GM20000 (cell line): ENCODE measurements around the gene SHANK1.
"Not testable (repeated sequence)": the region's sequence is repeated elsewhere in the genome, so short reads cannot be mapped to it uniquely, and the experiment has no call there.

ENCODE experiments used
- DNase-seq: peaks from one replicate; pipeline ENCODE4 v3.0.0; 2012; ENCODE audit warnings: low spot score
- TF ChIP-seq, protein P1 (sequence below): IDR thresholded peaks from 2 replicates; pipeline ENCODE4 v1.5.1; 2012; ENCODE audit warnings: mild to moderate bottlenecking, control low read depth; ENCODE audit errors: extremely low read depth, missing control alignments

The SHANK1 gene

DNA sequence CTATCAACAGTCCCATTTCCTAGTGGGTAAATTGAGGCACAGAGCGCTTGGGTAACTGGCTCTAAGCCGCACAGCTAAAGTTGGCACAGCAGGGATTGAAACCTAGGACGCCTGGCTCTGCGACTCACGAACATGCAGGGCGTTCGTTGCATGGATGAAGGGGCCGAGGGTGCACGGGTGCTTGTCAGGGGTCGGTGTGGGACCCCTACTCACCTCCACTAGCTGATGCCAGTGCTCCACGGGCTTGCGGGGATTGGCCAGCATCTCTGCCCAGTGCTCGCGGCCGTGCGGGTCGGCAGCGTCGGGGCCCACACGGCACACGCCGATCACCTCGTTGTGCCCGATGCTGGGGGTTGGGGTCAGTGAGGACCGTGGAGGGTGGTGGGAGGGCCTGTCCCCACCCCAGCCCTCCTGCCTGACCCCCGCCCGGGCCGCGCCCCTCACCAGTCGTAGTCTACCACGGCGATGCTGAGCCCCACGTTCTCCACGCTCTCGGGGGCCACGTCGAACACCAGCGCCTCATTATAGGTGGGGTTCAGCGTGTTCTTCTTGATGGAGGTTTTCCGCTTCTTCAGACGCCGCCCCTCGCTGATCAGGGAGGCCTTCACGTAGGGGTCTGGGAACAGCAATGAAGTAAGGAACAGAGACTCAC, 94.5 kb downstream of the SHANK1 start:
- no peak for DNase-seq
- TF ChIP-seq, protein P1, sequence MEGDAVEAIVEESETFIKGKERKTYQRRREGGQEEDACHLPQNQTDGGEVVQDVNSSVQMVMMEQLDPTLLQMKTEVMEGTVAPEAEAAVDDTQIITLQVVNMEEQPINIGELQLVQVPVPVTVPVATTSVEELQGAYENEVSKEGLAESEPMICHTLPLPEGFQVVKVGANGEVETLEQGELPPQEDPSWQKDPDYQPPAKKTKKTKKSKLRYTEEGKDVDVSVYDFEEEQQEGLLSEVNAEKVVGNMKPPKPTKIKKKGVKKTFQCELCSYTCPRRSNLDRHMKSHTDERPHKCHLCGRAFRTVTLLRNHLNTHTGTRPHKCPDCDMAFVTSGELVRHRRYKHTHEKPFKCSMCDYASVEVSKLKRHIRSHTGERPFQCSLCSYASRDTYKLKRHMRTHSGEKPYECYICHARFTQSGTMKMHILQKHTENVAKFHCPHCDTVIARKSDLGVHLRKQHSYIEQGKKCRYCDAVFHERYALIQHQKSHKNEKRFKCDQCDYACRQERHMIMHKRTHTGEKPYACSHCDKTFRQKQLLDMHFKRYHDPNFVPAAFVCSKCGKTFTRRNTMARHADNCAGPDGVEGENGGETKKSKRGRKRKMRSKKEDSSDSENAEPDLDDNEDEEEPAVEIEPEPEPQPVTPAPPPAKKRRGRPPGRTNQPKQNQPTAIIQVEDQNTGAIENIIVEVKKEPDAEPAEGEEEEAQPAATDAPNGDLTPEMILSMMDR = no peak

DNA sequence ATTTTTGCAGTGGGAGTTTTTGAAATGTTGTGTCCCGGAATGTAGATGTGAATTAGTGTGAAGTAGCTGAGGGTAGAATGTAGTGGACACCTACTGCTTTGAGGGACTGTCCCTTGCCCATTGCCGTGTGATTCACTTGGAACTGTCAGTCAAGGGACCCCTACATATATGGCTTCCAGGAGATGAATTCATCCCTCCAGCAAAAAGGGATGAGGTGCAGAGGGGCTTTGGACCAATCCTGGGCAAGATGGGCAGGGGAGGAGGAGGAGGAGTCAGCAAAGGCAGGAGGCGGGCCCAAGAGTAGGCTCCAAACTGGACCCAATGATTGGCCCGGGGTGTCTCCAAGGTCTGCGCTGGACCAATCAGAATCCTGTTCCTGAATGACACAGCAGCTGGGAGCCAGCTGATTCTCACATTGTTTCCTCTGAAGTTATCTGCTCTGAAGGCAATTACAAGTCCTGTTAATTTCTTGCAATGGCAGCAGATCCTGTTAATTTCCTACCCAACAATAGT, 99.2 kb downstream of the SHANK1 start:
- not testable (repeated sequence) for DNase-seq

DNA sequence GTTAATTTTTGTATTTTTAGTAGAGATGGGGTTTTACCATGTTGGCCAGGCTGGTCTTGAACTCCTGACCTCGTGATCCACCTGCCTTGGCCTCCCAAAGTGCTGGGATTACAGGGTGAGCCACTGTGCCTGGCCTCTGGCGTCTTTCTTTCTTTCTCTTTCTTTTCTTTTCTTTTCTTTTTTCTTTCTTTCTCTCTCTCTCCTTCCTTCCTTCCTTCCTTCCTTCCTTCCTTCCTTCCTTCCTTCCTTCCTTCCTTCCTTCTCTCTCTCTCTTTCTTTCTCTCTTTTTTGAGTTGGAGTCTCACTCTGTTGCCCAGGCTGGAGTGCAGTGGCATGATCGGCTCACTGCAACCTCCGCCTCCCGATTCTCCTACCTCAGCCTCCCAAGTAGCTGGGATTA, 100.4 kb downstream of the SHANK1 start:
- DNase-seq = not testable (repeated sequence)

DNA sequence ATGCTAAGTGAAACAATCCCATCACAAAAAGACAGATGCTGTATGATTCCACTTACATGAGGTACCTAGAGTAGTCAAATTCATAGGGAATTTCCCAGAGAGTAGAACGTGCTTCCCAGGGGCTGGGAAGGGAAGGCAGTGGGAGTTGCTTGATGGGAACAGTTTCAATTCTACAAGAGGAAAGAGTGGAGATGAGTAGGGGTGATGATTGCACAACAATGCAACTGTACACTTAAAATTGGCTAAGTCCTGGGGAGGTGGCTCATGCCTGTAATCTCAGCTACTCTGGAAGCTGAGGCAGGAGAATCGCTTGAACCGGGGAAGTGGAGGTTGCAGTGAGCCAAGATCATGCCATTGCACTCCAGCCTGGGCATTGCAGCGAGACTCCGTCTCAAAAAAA, 101.2 kb downstream of the SHANK1 start:
- DNase-seq = not testable (repeated sequence)

DNA sequence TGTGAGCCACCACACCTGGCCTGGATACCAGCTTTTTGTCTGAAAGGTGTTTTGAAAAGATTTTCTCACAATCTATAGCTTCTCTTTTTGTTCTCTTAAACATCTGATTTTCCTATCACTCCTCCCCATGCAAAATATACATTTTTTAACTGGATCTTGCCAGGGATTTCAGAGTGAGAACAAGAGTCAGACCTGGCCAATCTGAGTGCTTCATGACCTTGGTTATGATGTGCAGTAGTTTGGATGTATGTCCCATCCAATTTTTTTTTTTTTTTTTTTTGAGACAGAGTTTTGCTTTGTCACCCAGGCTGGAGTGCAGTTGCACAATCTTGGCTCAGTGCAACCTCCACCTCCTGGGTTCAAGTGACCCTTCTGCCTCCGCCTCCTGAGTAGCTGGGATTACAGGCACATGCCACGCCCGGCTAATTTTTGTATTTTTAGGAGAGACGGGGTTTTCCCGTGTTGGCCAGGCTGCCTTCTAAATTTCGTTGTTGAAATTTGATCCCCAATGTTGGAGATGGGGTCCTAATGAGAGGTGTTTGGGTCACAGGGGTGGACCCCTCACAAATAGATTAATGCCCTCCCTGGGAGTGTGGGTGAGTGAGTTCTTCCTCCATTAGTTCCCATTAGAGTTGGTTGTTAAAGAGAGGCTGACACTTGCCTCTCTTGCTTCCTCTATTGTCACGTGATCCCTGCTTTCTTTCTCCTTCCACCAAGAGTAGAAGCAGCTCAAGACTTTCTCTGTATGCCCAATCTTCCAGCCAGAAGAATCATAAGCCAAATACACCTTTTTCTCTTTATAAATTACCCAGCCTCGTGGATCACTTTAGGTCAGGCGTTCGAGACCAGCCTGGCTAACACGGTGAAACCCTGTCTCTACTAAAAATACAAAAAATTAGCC, 106.8 kb downstream of the SHANK1 start:
- not testable (repeated sequence) for DNase-seq
